HG03108 (cell line): ENCODE results near the gene C10orf90.

ENCODE experiments used
- ATAC-seq: cut with Tn5 transposase; IDR thresholded peaks from one replicate; pipeline ENCODE4 v1.9.1; 2021; ENCODE audit warnings: moderate library complexity; ENCODE audit not compliant: unreplicated experiment

C10orf90 gene

GRCh38 chr10:126637501-126637900, 33.0 kb downstream of the C10orf90 start:
- ATAC-seq, result no peak

- no peak for ATAC-seq
These were observed 35.6 kb downstream of the C10orf90 start for GRCh38 chr10:126634911-126635310.

GRCh38 chr10:126634347-126634746, 36.1 kb downstream of the C10orf90 start:
- no peak for ATAC-seq

- no peak for ATAC-seq
These were observed 37.8 kb downstream of the C10orf90 start for GRCh38 chr10:126632705-126633104.

GRCh38 chr10:126629925-126630624, 40.4 kb downstream of the C10orf90 start:
- no peak for ATAC-seq

GRCh38 chr10:126628746-126629145, 41.7 kb downstream of the C10orf90 start:
- ATAC-seq, result no peak

- ATAC-seq, result no peak
These were observed 48.6 kb downstream of the C10orf90 start for GRCh38 chr10:126621846-126622245.

- ATAC-seq, result no peak
These were observed 52.0 kb downstream of the C10orf90 start for GRCh38 chr10:126618466-126618865.

- ATAC-seq, result no peak
These were observed 52.8 kb downstream of the C10orf90 start for GRCh38 chr10:126617733-126618132.

- no peak for ATAC-seq
These were observed 53.3 kb downstream of the C10orf90 start for GRCh38 chr10:126617208-126617607.

- no peak for ATAC-seq
These were observed 53.8 kb downstream of the C10orf90 start for GRCh38 chr10:126616737-126617136.

- no peak for ATAC-seq
These were observed 59.2 kb downstream of the C10orf90 start for GRCh38 chr10:126611303-126611702.

- no peak for ATAC-seq
These were observed 60.9 kb downstream of the C10orf90 start for GRCh38 chr10:126609566-126609965.

GRCh38 chr10:126599949-126600682, 70.4 kb downstream of the C10orf90 start:
- no peak for ATAC-seq

- no peak for ATAC-seq
These were observed 72.5 kb downstream of the C10orf90 start for GRCh38 chr10:126598009-126598408.

- no peak for ATAC-seq
These were observed 73.3 kb downstream of the C10orf90 start for GRCh38 chr10:126597211-126597610.

GRCh38 chr10:126596472-126597016, 73.9 kb downstream of the C10orf90 start:
- ATAC-seq, result no peak

GRCh38 chr10:126595160-126595559, 75.3 kb downstream of the C10orf90 start:
- ATAC-seq, result no peak

- no peak for ATAC-seq
These were observed 76.4 kb downstream of the C10orf90 start for GRCh38 chr10:126593968-126594701.

- ATAC-seq, result no peak
These were observed 77.6 kb downstream of the C10orf90 start for GRCh38 chr10:126592901-126593300.

- ATAC-seq, result no peak
These were observed 82.5 kb downstream of the C10orf90 start for GRCh38 chr10:126588024-126588423.
